ENCODE measurements around the gene KRTAP9-2.
"Not testable (repeated sequence)": the region's sequence is repeated elsewhere in the genome, so short reads cannot be mapped to it uniquely, and the experiment has no call there.

The KRTAP9-2 gene, protein sequence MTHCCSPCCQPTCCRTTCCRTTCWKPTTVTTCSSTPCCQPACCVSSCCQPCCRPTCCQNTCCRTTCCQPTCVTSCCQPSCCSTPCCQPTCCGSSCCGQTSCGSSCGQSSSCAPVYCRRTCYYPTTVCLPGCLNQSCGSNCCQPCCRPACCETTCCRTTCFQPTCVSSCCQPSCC

GRCh38 chr17:41226598-41227095 lies at the start of gene KRTAP9-2:
TSS of gene KRTAP9-2 (plus strand) at chr17:41226648. CDS start at chr17:41226655, 7 bp downstream.
- DNase-seq, result not testable (repeated sequence)

DNA sequence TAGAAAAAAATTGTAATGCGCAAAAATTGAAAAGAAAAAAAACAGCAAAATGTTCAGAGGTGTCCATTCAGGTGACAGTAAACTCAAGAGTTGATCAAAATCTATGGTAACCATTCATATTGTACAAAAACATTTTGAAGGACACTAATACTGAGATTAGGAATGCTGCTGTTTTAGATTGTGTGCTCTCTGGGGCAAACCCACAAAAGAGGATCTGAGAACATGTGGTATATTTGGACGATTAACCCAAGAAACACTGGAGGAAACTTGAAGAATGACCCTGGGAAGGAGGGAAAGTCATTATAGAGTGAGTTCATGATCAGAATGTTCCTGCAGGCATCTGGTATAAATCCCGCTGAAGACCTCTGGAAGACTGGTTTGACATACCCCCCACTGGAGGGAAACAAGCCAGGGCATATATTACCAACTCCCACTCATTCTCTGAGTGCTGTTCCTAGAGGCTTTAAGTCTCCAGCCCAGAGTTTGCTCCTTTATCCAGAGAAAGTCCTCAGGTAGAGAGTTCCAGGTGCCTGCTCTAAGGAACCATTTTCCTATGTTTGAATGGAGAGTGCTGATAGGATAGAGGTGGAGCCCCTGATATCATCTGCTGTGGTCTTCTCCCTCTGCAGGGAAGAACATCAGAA lies 49.6 kb upstream of the KRTAP9-2 start:
- DNase-seq, result no peak

- no peak for DNase-seq
Measured at GRCh38 chr17:41177727-41178271, 48.6 kb upstream of the KRTAP9-2 start, which contains the start of gene KRTAP4-2. TSS of gene KRTAP4-2 (minus strand) at chr17:41178221. CDS start at chr17:41178164, 57 bp downstream.

- DNase-seq, result no peak
Measured at GRCh38 chr17:41178341-41178740, 48.1 kb upstream of the KRTAP9-2 start.

DNA sequence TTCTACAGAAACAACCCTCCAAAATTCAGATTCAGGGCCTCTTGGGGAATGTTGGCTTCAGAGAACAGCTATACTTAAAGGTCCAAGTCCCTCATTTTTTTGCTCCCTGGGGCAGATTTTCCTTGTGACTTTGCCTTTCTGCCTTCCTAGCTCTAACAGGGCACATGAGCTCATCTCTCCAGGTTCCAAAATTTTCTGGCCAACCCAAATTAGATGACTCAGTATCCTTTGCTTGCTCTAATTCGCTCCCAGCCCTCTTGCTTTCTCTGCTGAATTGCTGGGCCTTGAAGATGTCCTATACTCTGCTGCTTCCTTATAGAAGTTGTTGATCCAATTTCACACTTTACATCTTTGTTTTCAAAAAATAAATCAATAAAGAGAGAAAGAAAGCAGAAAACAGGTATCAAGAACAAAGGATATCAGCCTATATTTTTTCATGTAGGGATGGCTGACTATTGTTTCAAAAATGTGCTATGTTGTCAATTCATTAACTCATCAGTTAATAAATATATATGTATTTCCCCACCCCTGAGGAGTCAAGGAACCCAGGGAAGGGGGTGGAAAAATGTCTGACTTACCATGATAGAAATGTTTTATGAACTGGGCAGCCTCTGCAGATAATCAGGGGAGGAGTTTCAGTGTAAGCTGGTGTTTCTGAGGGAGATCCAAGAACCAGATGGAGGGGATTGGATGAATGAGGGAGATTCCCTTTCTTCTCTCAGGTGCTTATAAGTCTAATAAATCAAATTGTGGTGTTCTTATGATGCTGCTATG lies 47.4 kb upstream of the KRTAP9-2 start:
- no peak for DNase-seq

- no peak for DNase-seq
Measured at GRCh38 chr17:41184480-41184961, 41.9 kb upstream of the KRTAP9-2 start, which contains the start of gene KRTAP4-1. TSS of gene KRTAP4-1 (minus strand) at chr17:41184911. CDS start at chr17:41184854, 57 bp downstream.

- no peak for DNase-seq
Measured at GRCh38 chr17:41185001-41185400, 41.4 kb upstream of the KRTAP9-2 start.

GRCh38 chr17:41186872-41187271 lies 39.6 kb upstream of the KRTAP9-2 start:
- no peak for DNase-seq

- not testable (repeated sequence) for DNase-seq
Measured at GRCh38 chr17:41189837-41190318, 36.6 kb upstream of the KRTAP9-2 start, which contains the start of gene KRTAP9-1. TSS of gene KRTAP9-1 (plus strand) at chr17:41189887. CDS start at chr17:41189887, 0 bp downstream.

DNA sequence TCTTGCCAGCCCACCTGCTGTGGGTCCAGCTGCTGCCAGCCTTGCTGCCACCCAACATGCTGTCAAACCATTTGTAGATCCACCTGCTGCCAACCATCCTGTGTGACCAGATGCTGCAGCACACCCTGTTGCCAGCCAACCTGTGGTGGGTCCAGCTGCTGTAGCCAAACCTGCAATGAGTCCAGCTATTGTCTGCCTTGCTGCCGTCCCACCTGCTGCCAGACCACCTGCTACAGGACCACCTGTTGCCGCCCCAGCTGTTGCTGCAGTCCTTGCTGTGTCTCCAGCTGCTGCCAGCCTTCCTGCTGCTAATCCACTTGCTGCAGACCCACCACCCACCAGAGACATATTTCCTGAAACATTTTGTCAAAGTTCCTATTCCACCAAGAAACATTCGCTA lies 36.1 kb upstream of the KRTAP9-2 start:
- no peak for DNase-seq

- DNase-seq, result no peak
Measured at GRCh38 chr17:41196068-41196467, 30.4 kb upstream of the KRTAP9-2 start.

GRCh38 chr17:41199421-41200078 lies 26.9 kb upstream of the KRTAP9-2 start:
- no peak for DNase-seq

DNA sequence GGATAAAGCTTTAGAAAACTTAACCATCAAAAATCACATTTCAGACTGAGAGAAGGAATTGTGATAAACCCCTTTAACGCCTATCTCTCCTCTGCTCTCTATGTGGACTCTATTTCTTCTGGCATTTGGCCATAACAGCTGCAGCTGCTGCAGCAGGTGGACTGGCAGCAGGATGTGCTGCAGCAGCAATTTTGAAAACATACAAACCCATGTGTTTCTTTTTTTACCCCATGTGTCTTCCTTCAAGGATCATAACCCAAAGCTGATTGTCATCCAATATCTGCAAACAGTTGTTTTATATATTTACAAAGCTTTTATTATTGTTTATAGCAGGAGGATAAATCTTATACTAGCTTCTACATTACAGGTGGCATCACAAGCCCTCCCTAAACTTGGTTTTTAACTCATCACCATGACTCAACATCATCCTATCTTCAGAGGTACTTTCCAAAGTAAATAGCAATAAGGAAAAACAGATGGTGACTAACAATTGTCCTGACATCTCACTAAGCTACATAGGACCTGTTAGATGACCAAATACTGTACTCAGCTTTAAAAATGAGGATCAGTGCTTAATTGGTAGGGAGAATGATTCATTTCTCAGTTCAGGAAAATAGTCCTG lies 14.5 kb upstream of the KRTAP9-2 start:
- no peak for DNase-seq

DNA sequence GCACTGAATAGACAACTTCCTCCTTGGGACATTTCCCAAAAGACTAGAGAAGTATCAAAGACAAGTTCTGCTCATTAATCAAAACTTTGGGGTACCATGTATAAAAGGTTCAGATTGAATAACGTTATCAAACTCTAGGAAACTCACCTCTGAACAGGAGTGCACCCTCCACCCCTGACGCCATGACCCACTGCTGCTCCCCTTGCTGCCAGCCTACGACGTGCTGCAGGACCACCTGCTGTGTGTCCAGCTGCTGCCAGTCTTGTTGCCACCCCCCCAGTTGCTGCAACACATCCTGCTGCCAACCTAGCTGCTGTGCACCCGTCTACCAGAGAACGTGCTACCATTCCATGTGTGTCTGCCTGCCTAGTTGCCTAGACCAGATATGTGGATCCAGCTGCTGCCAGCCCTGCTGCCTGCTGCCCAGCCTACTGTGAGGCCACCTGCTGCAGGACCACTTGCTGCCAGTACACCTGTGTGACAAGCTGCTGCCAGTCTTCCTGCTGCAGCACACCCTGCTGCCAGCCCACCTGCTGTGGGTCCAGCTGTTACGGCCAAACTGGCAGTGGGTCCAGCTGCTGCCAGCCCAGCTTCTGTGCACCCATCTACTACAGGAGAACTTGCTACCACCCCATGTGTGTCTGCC lies 13.8 kb upstream of the KRTAP9-2 start:
- DNase-seq, result no peak

GRCh38 chr17:41215681-41216080 lies 10.8 kb upstream of the KRTAP9-2 start:
- DNase-seq, result no peak

DNA sequence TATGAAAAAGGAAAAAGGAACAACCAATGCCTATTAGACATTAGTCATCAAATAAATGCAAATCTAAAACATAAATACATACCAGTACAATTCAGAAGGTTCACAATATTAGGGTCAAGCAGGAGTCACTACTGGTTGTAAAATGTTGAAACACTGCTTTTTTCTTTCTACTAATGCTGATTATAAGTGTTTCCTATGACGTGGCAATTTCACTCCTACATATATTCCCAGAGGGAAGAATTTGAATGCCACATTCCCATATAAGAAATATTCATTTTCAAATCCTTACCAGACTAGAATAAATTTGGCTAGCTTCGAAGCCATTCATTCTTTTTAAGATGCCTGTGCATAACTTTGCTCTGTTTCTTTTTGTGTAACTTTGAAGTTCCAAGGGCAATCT lies 2.6 kb upstream of the KRTAP9-2 start:
- no peak for DNase-seq

- DNase-seq, result no peak
Measured at GRCh38 chr17:41226051-41226450, 397 bp upstream of the KRTAP9-2 start.

- DNase-seq, result no peak
Measured at GRCh38 chr17:41230094-41230493, 3.6 kb downstream of the KRTAP9-2 start.

GRCh38 chr17:41231731-41232130 lies 5.3 kb downstream of the KRTAP9-2 start:
- DNase-seq, result no peak

- not testable (repeated sequence) for DNase-seq
Measured at GRCh38 chr17:41232399-41233105, 6.1 kb downstream of the KRTAP9-2 start, which contains the start of gene KRTAP9-3. TSS of gene KRTAP9-3 (plus strand) at chr17:41232449. CDS start at chr17:41232502, 53 bp downstream.

Data from cortex of kidney (tissue), 1 donor.